Testis (tissue), 3 donors: ENCODE measurements around the gene NMNAT1. TPM values are rescaled to one million over a fixed set of nuclear protein-coding genes. Genes with fewer than 3 reads are reported as not detected.

Source experiments
- DNase-seq: peaks from one replicate; pipeline ENCODE4 v3.0.0-alpha.2; 2019
- H3K27ac ChIP-seq, 2 donors: fragments of 200-600 bp; sonication (generic); one replicate each; pipeline ENCODE4 v1.5.1; 2019
- H3K27me3 ChIP-seq: fragments of 200-600 bp; sonication (generic); one replicate; pipeline ENCODE4 v1.5.1; 2019
- H3K36me3 ChIP-seq: fragments of 200-600 bp; sonication (generic); one replicate; pipeline ENCODE4 v1.5.1; 2017; ENCODE audit warnings: low read depth; ENCODE audit errors: missing control alignments
- H3K4me1 ChIP-seq: fragments of 200-600 bp; sonication (generic); one replicate; pipeline ENCODE4 v1.5.1; 2019
- H3K4me3 ChIP-seq, 2 donors: fragments of 200-600 bp; sonication (generic); one replicate each; pipeline ENCODE4 v1.5.1; 2017 to 2019
- H3K9me3 ChIP-seq: fragments of 200-600 bp; sonication (generic); one replicate; pipeline ENCODE4 v1.5.1; 2017
- POLR2A ChIP-seq: fragments of 450-650 bp; IDR thresholded peaks from one replicate; pipeline ENCODE4 v1.6.1; 2017; ENCODE audit warnings: antibody characterized with exemption, mild to moderate bottlenecking, moderate library complexity
- WGBS, 2 donors: methylation state at CpG; one replicate each; pipeline ENCODE4 v1.1.5; 2018; 5-methylcytosine and 5-hydroxymethylcytosine counted together
- intact Hi-C: fragments of 100-400 bp; cut with DNase I; formaldehyde crosslinking; loops from one replicate; pipeline ENCODE4 v1.15.1; 2023; ENCODE audit warnings: low total_unique reads
- polyA plus RNA-seq: library from polyadenylated mRNA; stranded (reverse); fragments of 350-450 nt; fragmentation: Illumina TruSeq; extraction: RNeasy Lipid Tissue Mini Kit (QIAGEN cat#74804); gene quantifications from one replicate; pipeline ENCODE4 v1.2.3, GENCODE V29; 2014; ENCODE audit warnings: low read depth, low replicate concordance; ENCODE audit not compliant: insufficient read depth
- total RNA-seq, 2 donors: library from RNA; depleted of rRNA; stranded (reverse); fragments of >200 nt; gene quantifications; one replicate each; pipeline ENCODE4 v1.2.3, GENCODE V29; 2016
- TF ChIP-seq, protein P1 (sequence below), 3 experiments: fragments of 450-650 bp in 2 of 3; fragments of 200-600 bp in 1 of 3; sonication (generic) in 1 of 3; IDR thresholded peaks; one replicate each; pipeline ENCODE4 v1.5.1; 2016 to 2019; ENCODE audit warnings: antibody characterized with exemption in 3 of 3, mild to moderate bottlenecking in 2 of 3, moderate library complexity in 1 of 3

NMNAT1 gene
- total and polyA plus RNA-seq, 3 donors from 2014 or later: 8.1 to 13.0 (median 12.2) TPM

- H3K36me3 ChIP-seq: no peaks in the 10 kb centered on the region
- DNase-seq: no peak
- intact Hi-C loops: no loop called here
- H3K9me3 ChIP-seq: no peaks in the 10 kb centered on the region
- WGBS, 2 donors: 90 to 96% methylated on average over 5 of the region's 5 CpGs
- TF ChIP-seq POLR2A: no peak
- TF ChIP-seq, protein P1, sequence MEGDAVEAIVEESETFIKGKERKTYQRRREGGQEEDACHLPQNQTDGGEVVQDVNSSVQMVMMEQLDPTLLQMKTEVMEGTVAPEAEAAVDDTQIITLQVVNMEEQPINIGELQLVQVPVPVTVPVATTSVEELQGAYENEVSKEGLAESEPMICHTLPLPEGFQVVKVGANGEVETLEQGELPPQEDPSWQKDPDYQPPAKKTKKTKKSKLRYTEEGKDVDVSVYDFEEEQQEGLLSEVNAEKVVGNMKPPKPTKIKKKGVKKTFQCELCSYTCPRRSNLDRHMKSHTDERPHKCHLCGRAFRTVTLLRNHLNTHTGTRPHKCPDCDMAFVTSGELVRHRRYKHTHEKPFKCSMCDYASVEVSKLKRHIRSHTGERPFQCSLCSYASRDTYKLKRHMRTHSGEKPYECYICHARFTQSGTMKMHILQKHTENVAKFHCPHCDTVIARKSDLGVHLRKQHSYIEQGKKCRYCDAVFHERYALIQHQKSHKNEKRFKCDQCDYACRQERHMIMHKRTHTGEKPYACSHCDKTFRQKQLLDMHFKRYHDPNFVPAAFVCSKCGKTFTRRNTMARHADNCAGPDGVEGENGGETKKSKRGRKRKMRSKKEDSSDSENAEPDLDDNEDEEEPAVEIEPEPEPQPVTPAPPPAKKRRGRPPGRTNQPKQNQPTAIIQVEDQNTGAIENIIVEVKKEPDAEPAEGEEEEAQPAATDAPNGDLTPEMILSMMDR (IDR thresholded peaks at IDR 0.05): no peak
- H3K27ac ChIP-seq: no peak overlapping the region
- H3K4me1 ChIP-seq: no peaks in the 10 kb centered on the region
- H3K4me3 ChIP-seq: no peak overlapping the region
- no peaks in the 10 kb centered on the region for H3K27me3 ChIP-seq
Measured at GRCh38 chr1:9927259-9927658, 16.0 kb upstream of the NMNAT1 start.

DNA sequence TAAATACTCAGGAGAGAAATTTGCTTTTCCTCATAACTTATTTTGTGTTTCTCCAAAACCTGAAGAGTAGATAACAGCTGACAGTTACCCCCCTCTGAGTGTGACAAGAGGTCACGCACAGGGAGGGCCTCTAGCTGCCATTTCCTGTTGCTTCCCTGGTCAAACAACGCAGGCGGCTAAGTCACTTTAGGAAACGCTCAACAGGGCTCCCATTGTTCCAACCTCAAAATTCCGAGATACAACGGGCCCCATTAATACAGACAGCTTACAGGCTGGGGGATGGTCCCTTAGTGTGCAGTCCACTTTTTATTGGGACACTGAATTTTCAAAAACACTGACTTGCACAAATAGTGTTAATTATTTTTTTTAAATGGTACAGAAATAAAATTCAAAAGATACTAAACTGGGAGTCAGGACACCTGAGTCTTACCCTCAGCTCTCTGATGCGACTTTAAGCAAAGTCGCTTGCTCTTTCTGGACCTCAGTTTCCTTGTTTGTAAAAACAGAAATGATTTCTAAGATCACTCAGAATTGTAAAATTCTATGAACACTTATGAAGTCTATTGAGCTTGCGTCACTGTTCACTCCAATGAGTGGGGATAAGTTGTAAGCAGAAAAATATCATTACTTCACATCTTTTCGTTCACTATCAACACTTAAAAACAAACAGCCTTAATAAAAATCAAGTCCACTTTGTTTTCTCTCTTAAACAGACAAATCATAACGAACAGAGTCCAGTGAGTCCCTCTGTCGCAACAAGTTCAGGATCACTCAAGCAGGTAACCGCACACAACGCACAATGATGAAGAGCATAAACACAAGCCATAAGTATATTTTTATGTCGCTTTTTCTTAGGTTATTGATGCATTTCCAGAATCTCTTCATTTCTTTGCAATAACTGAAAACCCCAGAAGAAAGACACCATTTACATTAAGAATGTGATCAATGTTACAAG, 13.6 kb upstream of the NMNAT1 start:
- WGBS, 2 donors: 80 to 81% methylated on average over 15 of the region's 15 CpGs
- Histone ChIP-seq H3K36me3 (no peaks in the 10 kb centered on the region), H3K27ac (no peak overlapping the region), H3K9me3 (no peaks in the 10 kb centered on the region), H3K4me3 (no peak overlapping the region), H3K4me1 (no peaks in the 10 kb centered on the region), H3K27me3 (no peaks in the 10 kb centered on the region)
- DNase-seq: no peak
- intact Hi-C loops: no loop called here
- no peak for TF ChIP-seq POLR2A

DNA sequence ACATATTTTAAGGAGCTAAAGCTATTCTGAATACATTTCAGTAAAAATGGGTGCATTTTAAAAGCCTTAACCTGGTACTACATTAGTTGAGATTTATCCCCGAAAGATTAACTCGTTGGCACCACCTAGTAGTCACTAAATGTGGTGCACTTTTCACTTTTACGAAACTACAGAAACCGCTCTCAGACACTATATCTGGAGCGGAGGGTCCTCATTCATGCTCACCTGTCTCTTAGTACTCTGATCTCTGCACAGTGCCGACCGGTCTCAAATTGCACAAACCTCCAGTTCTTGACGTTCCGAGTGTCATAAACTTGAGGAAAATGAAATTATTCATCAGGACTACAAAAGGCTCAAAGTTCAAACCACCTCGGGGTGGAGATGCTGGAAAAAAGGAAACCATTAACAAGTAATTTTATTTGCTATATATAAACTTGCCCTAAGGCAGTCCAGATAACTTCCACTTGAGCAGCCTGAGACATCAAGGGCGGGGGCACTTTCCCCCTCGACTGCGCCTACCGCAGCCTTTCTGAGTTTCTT, 806 bp upstream of the NMNAT1 start:
- intact Hi-C loops: loop anchor here (10.0 kb wide), 1 partner anchor 68 kb away; no protein-coding TSS in a partner anchor
- H3K9me3 ChIP-seq: no peaks in the 10 kb centered on the region
- H3K27ac ChIP-seq: peak overlapping the region; percentile 55 to 92
- H3K27me3 ChIP-seq: no peaks in the 10 kb centered on the region
- 0 to 1% methylated on average over 14 of the region's 14 CpGs for WGBS, 2 donors
- H3K4me1 ChIP-seq: no peaks in the 10 kb centered on the region
- TF ChIP-seq, protein P1 (IDR thresholded peaks at IDR 0.05): peak; percentile 47 to 59 (median 51)
- TF ChIP-seq POLR2A: no peak
- H3K4me3 ChIP-seq: peak overlapping the region; percentile 77 to 80
- DNase-seq: peak; percentile 25
- H3K36me3 ChIP-seq: no peaks in the 10 kb centered on the region

GRCh38 chr1:9946315-9946714, 3.0 kb downstream of the NMNAT1 start:
- Histone ChIP-seq H3K27ac (no peak overlapping the region), H3K4me1 (peaks cover 7% of the 10 kb centered on the region), H3K36me3 (no peaks in the 10 kb centered on the region), H3K4me3 (no peak overlapping the region), H3K9me3 (no peaks in the 10 kb centered on the region), H3K27me3 (no peaks in the 10 kb centered on the region)
- TF ChIP-seq, protein P1 (IDR thresholded peaks at IDR 0.05): no peak
- no peak for TF ChIP-seq POLR2A
- intact Hi-C loops: loop anchor here (10.0 kb wide), 1 partner anchor 72 kb away; no protein-coding TSS in a partner anchor
- 93% methylated on average over 2 of the region's 2 CpGs for WGBS, 2 donors
- no peak for DNase-seq

DNA sequence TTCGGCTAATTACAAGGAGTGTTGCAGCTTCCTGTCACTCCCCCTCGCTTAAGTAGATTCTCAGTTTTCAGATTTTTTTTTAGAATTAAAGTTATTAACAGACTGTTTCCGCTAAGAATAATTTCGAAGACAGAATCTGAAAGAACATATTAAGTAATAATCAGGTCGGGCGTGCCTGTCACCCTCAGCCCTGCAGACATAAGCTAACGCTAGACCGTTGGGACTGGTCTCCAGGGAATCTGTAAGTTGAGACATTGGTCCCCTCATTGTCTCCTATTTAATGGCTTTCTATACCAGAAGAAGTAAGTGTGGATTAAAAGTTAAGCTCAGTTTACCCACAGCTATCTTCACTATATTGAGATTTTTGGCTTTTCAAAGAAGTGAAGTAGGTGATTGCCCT, 14.5 kb downstream of the NMNAT1 start:
- Histone ChIP-seq H3K36me3 (no peaks in the 10 kb centered on the region), H3K9me3 (no peaks in the 10 kb centered on the region), H3K4me3 (no peak overlapping the region), H3K4me1 (peaks cover 6% of the 10 kb centered on the region), H3K27me3 (no peaks in the 10 kb centered on the region), H3K27ac (no peak overlapping the region)
- no peak for TF ChIP-seq POLR2A
- TF ChIP-seq, protein P1 (IDR thresholded peaks at IDR 0.05): no peak
- no peak for DNase-seq
- intact Hi-C loops: no loop called here
- WGBS, 2 donors: 75 to 83% methylated on average over 8 of the region's 8 CpGs
